ENCODE data around the gene MSI2. TPM values are rescaled to one million over a fixed set of nuclear protein-coding genes. Genes with fewer than 3 reads are reported as not detected.

MSI2 gene
- total RNA-seq, 1 experiment from 2014 or later: 169 TPM

GRCh38 chr17:57588086-57588485 is 331.8 kb downstream of the MSI2 start:
- Histone ChIP-seq H3K4me2 (ENCODE audit: low read depth, low read length, poor library complexity, severe bottlenecking) (no peak overlapping the region), H3K27me3 (ENCODE audit: low read length) (no peaks in the 10 kb centered on the region), H3K9ac (ENCODE audit: low read length) (no peak overlapping the region), H3K4me3 (ENCODE audit: low read length) (no peak overlapping the region), H4K20me1 (ENCODE audit: insufficient read depth, low read depth, low read length) (no peaks in the 10 kb centered on the region), H3K9me2 (replicated peaks; ENCODE audit: insufficient read depth, low read length) (no peaks in the 10 kb centered on the region), H3K4me1 (ENCODE audit: low read length) (no peaks in the 10 kb centered on the region; the same call in 1 of the 2 replicates), H3K27ac (ENCODE audit: low read length) (no peak overlapping the region), H3K36me3 (ENCODE audit: insufficient read depth, low read length) (peaks cover 8% of the 10 kb centered on the region; the same call in 1 of the 2 replicates), H2AFZ (ENCODE audit: low read length) (no peak overlapping the region), H3K9me3 (ENCODE audit: low read length) (no peaks in the 10 kb centered on the region), H3K79me2 (ENCODE audit: low read length) (peaks cover 58% of the 10 kb centered on the region)
- DNase-seq: no peak

GRCh38 chr17:57589151-57590034 is 333.1 kb downstream of the MSI2 start:
- Histone ChIP-seq H4K20me1 (ENCODE audit: insufficient read depth, low read depth, low read length) (no peaks in the 10 kb centered on the region), H3K9ac (ENCODE audit: low read length) (no peak overlapping the region), H3K79me2 (ENCODE audit: low read length) (peaks cover 49% of the 10 kb centered on the region), H3K9me3 (ENCODE audit: low read length) (no peaks in the 10 kb centered on the region), H3K4me3 (ENCODE audit: low read length) (no peak overlapping the region), H3K27ac (ENCODE audit: low read length) (0 out of 2 replicates have a peak overlapping the region, but pooled peaks have one; percentile 20), H3K4me1 (ENCODE audit: low read length) (no peaks in the 10 kb centered on the region; the same call in 1 of the 2 replicates), H3K27me3 (ENCODE audit: low read length) (no peaks in the 10 kb centered on the region), H2AFZ (ENCODE audit: low read length) (no peak overlapping the region), H3K36me3 (ENCODE audit: insufficient read depth, low read length) (peaks cover 11% of the 10 kb centered on the region; the same call in 1 of the 2 replicates), H3K4me2 (ENCODE audit: low read depth, low read length, poor library complexity, severe bottlenecking) (no peak overlapping the region), H3K9me2 (replicated peaks; ENCODE audit: insufficient read depth, low read length) (no peaks in the 10 kb centered on the region)
- DNase-seq: no peak

- Histone ChIP-seq H3K4me2 (ENCODE audit: low read depth, low read length, poor library complexity, severe bottlenecking) (no peak overlapping the region), H3K9ac (ENCODE audit: low read length) (no peak overlapping the region), H2AFZ (ENCODE audit: low read length) (no peak overlapping the region), H4K20me1 (ENCODE audit: insufficient read depth, low read depth, low read length) (no peaks in the 10 kb centered on the region), H3K36me3 (ENCODE audit: insufficient read depth, low read length) (peaks cover 9% of the 10 kb centered on the region; the same call in 1 of the 2 replicates), H3K27me3 (ENCODE audit: low read length) (no peaks in the 10 kb centered on the region), H3K9me2 (replicated peaks; ENCODE audit: insufficient read depth, low read length) (no peaks in the 10 kb centered on the region), H3K9me3 (ENCODE audit: low read length) (no peaks in the 10 kb centered on the region), H3K4me3 (ENCODE audit: low read length) (no peak overlapping the region), H3K27ac (ENCODE audit: low read length) (no peak overlapping the region), H3K79me2 (ENCODE audit: low read length) (peaks cover 32% of the 10 kb centered on the region), H3K4me1 (ENCODE audit: low read length) (peaks cover 23% of the 10 kb centered on the region)
- DNase-seq: no peak
Observed at GRCh38 chr17:57593739-57594462, 337.6 kb downstream of the MSI2 start.

- DNase-seq: no peak
- Histone ChIP-seq H3K4me2 (ENCODE audit: low read depth, low read length, poor library complexity, severe bottlenecking) (no peak overlapping the region), H3K27me3 (ENCODE audit: low read length) (no peaks in the 10 kb centered on the region), H3K9me2 (replicated peaks; ENCODE audit: insufficient read depth, low read length) (no peaks in the 10 kb centered on the region), H3K4me3 (ENCODE audit: low read length) (no peak overlapping the region), H4K20me1 (ENCODE audit: insufficient read depth, low read depth, low read length) (no peaks in the 10 kb centered on the region), H3K79me2 (ENCODE audit: low read length) (peaks cover 26% of the 10 kb centered on the region), H3K27ac (ENCODE audit: low read length) (no peak overlapping the region), H3K9me3 (ENCODE audit: low read length) (no peaks in the 10 kb centered on the region), H3K4me1 (ENCODE audit: low read length) (peaks cover 31% of the 10 kb centered on the region), H3K36me3 (ENCODE audit: insufficient read depth, low read length) (peaks cover 9% of the 10 kb centered on the region; the same call in 1 of the 2 replicates), H2AFZ (ENCODE audit: low read length) (no peak overlapping the region), H3K9ac (ENCODE audit: low read length) (no peak overlapping the region)
Observed at GRCh38 chr17:57594767-57595166, 338.4 kb downstream of the MSI2 start.

GRCh38 chr17:57595426-57595825 is 339.1 kb downstream of the MSI2 start:
- Histone ChIP-seq H3K36me3 (ENCODE audit: insufficient read depth, low read length) (peaks cover 10% of the 10 kb centered on the region; the same call in 1 of the 2 replicates), H3K4me3 (ENCODE audit: low read length) (no peak overlapping the region), H3K79me2 (ENCODE audit: low read length) (peaks cover 19% of the 10 kb centered on the region), H3K27ac (ENCODE audit: low read length) (0 out of 2 replicates have a peak overlapping the region, but pooled peaks have one; percentile 2), H2AFZ (ENCODE audit: low read length) (no peak overlapping the region), H4K20me1 (ENCODE audit: insufficient read depth, low read depth, low read length) (no peaks in the 10 kb centered on the region), H3K9me3 (ENCODE audit: low read length) (no peaks in the 10 kb centered on the region), H3K9me2 (replicated peaks; ENCODE audit: insufficient read depth, low read length) (no peaks in the 10 kb centered on the region), H3K4me2 (ENCODE audit: low read depth, low read length, poor library complexity, severe bottlenecking) (no peak overlapping the region), H3K4me1 (ENCODE audit: low read length) (peaks cover 38% of the 10 kb centered on the region), H3K9ac (ENCODE audit: low read length) (no peak overlapping the region), H3K27me3 (ENCODE audit: low read length) (no peaks in the 10 kb centered on the region)
- no peak for DNase-seq

- no peak overlapping the region for H2AFZ ChIP-seq (ENCODE audit: low read length)
- H3K79me2 ChIP-seq (ENCODE audit: low read length): peaks cover 12% of the 10 kb centered on the region
- H3K4me2 ChIP-seq (ENCODE audit: low read depth, low read length, poor library complexity, severe bottlenecking): no peak overlapping the region
- H3K27me3 ChIP-seq (ENCODE audit: low read length): no peaks in the 10 kb centered on the region
- no peaks in the 10 kb centered on the region for H3K9me3 ChIP-seq (ENCODE audit: low read length)
- H3K9ac ChIP-seq (ENCODE audit: low read length): no peak overlapping the region
- H3K4me1 ChIP-seq (ENCODE audit: low read length): peaks cover 45% of the 10 kb centered on the region
- DNase-seq: no peak
- H4K20me1 ChIP-seq (ENCODE audit: insufficient read depth, low read depth, low read length): no peaks in the 10 kb centered on the region
- H3K27ac ChIP-seq (ENCODE audit: low read length): 0 out of 2 replicates have a peak overlapping the region, but pooled peaks have one; percentile 2
- peaks cover 12% of the 10 kb centered on the region; the same call in 1 of the 2 replicates for H3K36me3 ChIP-seq (ENCODE audit: insufficient read depth, low read length)
- H3K9me2 ChIP-seq (replicated peaks; ENCODE audit: insufficient read depth, low read length): no peaks in the 10 kb centered on the region
- no peak overlapping the region for H3K4me3 ChIP-seq (ENCODE audit: low read length)
Observed at GRCh38 chr17:57595947-57596695, 339.8 kb downstream of the MSI2 start.

- no peak overlapping the region for H3K4me2 ChIP-seq (ENCODE audit: low read depth, low read length, poor library complexity, severe bottlenecking)
- no peaks in the 10 kb centered on the region for H4K20me1 ChIP-seq (ENCODE audit: insufficient read depth, low read depth, low read length)
- H3K4me3 ChIP-seq (ENCODE audit: low read length): no peak overlapping the region
- H3K9me3 ChIP-seq (ENCODE audit: low read length): no peaks in the 10 kb centered on the region
- H3K9ac ChIP-seq (ENCODE audit: low read length): no peak overlapping the region
- peaks cover 12% of the 10 kb centered on the region; the same call in 1 of the 2 replicates for H3K36me3 ChIP-seq (ENCODE audit: insufficient read depth, low read length)
- H3K79me2 ChIP-seq (ENCODE audit: low read length): peaks cover 9% of the 10 kb centered on the region
- DNase-seq: no peak
- no peaks in the 10 kb centered on the region for H3K9me2 ChIP-seq (replicated peaks; ENCODE audit: insufficient read depth, low read length)
- peak overlapping the region; percentile 14; the same call in 1 of the 2 replicates for H3K27ac ChIP-seq (ENCODE audit: low read length)
- H3K27me3 ChIP-seq (ENCODE audit: low read length): no peaks in the 10 kb centered on the region
- peaks cover 55% of the 10 kb centered on the region for H3K4me1 ChIP-seq (ENCODE audit: low read length)
- H2AFZ ChIP-seq (ENCODE audit: low read length): no peak overlapping the region
Observed at GRCh38 chr17:57597101-57597500, 340.8 kb downstream of the MSI2 start.
